Measurements from ENCODE around the gene LVRN.

- TF ChIP-seq POLR2A (IDR thresholded peaks at IDR 0.05) (no peak), CTCF (IDR thresholded peaks at IDR 0.05) (no peak)
These were observed 22.0 kb upstream of the LVRN start for GRCh38 chr5:115940080-115940810.
